MM.1S (cell line): Measurements from ENCODE around the gene CMTM2.

Experiments
- DNase-seq: peaks from one replicate; pipeline ENCODE4 v3.0.0-alpha.2; 2015
- H2AFZ ChIP-seq: fragments of 300-600 bp; sonication (generic); 2 replicates; pipeline ENCODE4 v1.6.0; 2016; ENCODE audit warnings: antibody characterized with exemption, low read length
- H3F3A ChIP-seq: fragments of 300-600 bp; sonication (generic); 2 replicates; pipeline ENCODE4 v1.6.1; 2016; ENCODE audit warnings: mild to moderate bottlenecking, antibody characterized with exemption, low read length, moderate library complexity, mixed read lengths; ENCODE audit not compliant: insufficient read depth
- H3K27ac ChIP-seq: fragments of 300-600 bp; sonication (generic); 2 replicates; pipeline ENCODE4 v1.5.1; 2016; ENCODE audit warnings: mild to moderate bottlenecking, low read length
- H3K27me3 ChIP-seq: fragments of 300-600 bp; sonication (generic); replicated peaks from 2 replicates; pipeline ENCODE4 v1.6.0; 2016; ENCODE audit warnings: low read length; ENCODE audit not compliant: insufficient read depth
- H3K36me3 ChIP-seq: fragments of 300-600 bp; sonication (generic); replicated peaks from 2 replicates; pipeline ENCODE4 v1.6.1; 2016; ENCODE audit warnings: mild to moderate bottlenecking, low read length, mixed read lengths; ENCODE audit not compliant: insufficient read depth
- H3K4me1 ChIP-seq: fragments of 300-600 bp; sonication (generic); 2 replicates; pipeline ENCODE4 v1.6.1; 2016; ENCODE audit warnings: low read length, mixed read lengths
- H3K4me2 ChIP-seq: fragments of 300-600 bp; sonication (generic); 2 replicates; pipeline ENCODE4 v1.6.0; 2016; ENCODE audit warnings: low read depth, low read length
- H3K4me3 ChIP-seq: fragments of 300-600 bp; sonication (generic); 2 replicates; pipeline ENCODE4 v1.5.1; 2016; ENCODE audit warnings: low read length, mixed read lengths
- H3K79me2 ChIP-seq: fragments of 300-600 bp; sonication (generic); 2 replicates; pipeline ENCODE4 v1.6.1; 2016; ENCODE audit warnings: mixed run types, low read length, mixed read lengths
- H3K9ac ChIP-seq: fragments of 300-600 bp; sonication (generic); 2 replicates; pipeline ENCODE4 v1.6.1; 2016; ENCODE audit warnings: low read length, mixed read lengths
- H3K9me2 ChIP-seq: fragments of 300-600 bp; sonication (generic); replicated peaks from 2 replicates; pipeline ENCODE4 v1.6.1; 2016; ENCODE audit warnings: mild to moderate bottlenecking, low read length, mixed read lengths; ENCODE audit not compliant: insufficient read depth
- H3K9me3 ChIP-seq: fragments of 300-600 bp; sonication (generic); replicated peaks from 2 replicates; pipeline ENCODE4 v1.6.1; 2016; ENCODE audit warnings: mild to moderate bottlenecking, low read length, mixed read lengths; ENCODE audit not compliant: insufficient read depth
- H4K20me1 ChIP-seq: fragments of 300-600 bp; sonication (generic); 2 replicates; pipeline ENCODE4 v1.6.1; 2016; ENCODE audit warnings: mild to moderate bottlenecking, low read length, moderate library complexity, mixed read lengths; ENCODE audit not compliant: insufficient read depth
- CTCF ChIP-seq: fragments of 300-600 bp; sonication (generic); IDR thresholded peaks from 2 replicates; pipeline ENCODE4 v1.5.1; 2016; ENCODE audit warnings: antibody characterized with exemption, low read length, mixed read lengths
- EZH2 ChIP-seq: fragments of 300-600 bp; sonication (generic); optimal IDR thresholded peaks from 2 replicates; pipeline ENCODE3; 2017; ENCODE audit warnings: low read depth, mild to moderate bottlenecking, antibody characterized with exemption, low read length, mixed read lengths
- EZH2phosphoT487 ChIP-seq: fragments of 300-600 bp; sonication (generic); IDR thresholded peaks from 2 replicates; pipeline ENCODE4 v1.6.1; 2018; ENCODE audit warnings: antibody characterized with exemption, low read length

Gene CMTM2

DNA sequence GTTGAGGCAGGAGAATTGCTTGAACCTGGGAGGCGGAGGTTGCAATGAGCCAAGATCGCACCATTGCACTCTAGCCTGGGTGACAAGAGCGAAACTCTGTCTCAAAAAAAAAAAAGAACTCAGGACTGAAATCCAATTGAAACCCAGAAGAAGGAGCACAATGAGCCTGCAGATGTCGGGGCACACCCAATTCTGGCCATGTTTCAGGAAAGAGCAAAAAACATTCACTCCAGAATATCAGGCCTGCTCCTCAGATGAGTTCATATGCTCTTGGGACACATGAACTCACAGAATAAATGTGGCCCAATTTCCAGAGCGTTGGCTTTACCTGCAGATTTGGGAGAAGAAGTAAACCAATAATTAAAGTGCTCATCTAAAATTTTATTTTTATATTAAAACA is 3.0 kb upstream of the CMTM2 start:
- Histone ChIP-seq H3K79me2 (no peaks in the 10 kb centered on the region), H3K9me3 (no peaks in the 10 kb centered on the region)
- no peak for DNase-seq

DNA sequence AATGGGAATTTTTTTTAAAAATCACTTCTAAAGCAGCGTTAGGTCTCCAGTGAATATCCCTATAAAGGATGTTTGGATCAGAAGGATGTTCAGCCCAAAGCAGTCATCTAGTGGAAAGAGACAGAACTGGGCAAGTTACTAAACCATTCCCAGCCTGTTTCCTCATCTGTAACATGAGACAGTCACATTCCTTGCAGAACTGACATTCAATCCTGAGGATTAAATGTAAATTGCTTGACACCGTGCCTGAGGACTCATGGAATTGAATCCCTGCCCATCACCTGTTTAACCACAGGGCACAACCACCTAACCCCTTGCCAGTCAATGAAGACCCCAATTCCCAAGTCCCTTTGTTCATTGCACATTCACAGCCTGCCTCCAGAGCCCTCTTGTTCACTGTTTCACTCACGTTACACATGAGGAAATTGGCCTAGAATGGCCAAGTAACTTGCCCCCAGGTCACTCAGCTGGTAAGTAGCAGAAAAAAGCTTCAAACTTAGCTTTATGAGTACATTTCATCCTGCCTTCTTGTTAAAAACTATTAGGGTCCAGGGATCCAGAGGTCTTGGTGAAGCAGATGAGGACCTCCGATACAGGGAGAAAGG is 1.4 kb downstream of the CMTM2 start:
- Histone ChIP-seq H3K9ac (no peak overlapping the region), H3K79me2 (no peaks in the 10 kb centered on the region), H3K27me3 (no peaks in the 10 kb centered on the region), H3K4me2 (no peak overlapping the region), H3K9me2 (no peaks in the 10 kb centered on the region), H2AFZ (no peak overlapping the region), H3K9me3 (no peaks in the 10 kb centered on the region), H4K20me1 (no peaks in the 10 kb centered on the region), H3K4me1 (no peaks in the 10 kb centered on the region), H3K27ac (no peak overlapping the region), H3K36me3 (no peaks in the 10 kb centered on the region), H3K4me3 (no peak overlapping the region), H3F3A (no peaks in the 10 kb centered on the region)
- no peak for DNase-seq
- no peak for TF ChIP-seq EZH2
- no peak for TF ChIP-seq CTCF
- no peak for TF ChIP-seq EZH2phosphoT487

More for the DNA sequence above, 3.0 kb upstream of the CMTM2 start:
- Histone ChIP-seq H3K4me3 (no peak overlapping the region), H3K27ac (no peak overlapping the region), H4K20me1 (no peaks in the 10 kb centered on the region), H3K9ac (no peak overlapping the region), H3K4me1 (no peaks in the 10 kb centered on the region), H3F3A (no peaks in the 10 kb centered on the region), H2AFZ (no peak overlapping the region), H3K9me2 (no peaks in the 10 kb centered on the region), H3K27me3 (no peaks in the 10 kb centered on the region), H3K36me3 (no peaks in the 10 kb centered on the region), H3K4me2 (no peak overlapping the region)
- TF ChIP-seq EZH2phosphoT487 (no peak), EZH2 (no peak), CTCF (no peak)

- Histone ChIP-seq H3K4me1 (no peaks in the 10 kb centered on the region), H3K9me2 (no peaks in the 10 kb centered on the region), H4K20me1 (no peaks in the 10 kb centered on the region), H3K36me3 (no peaks in the 10 kb centered on the region), H2AFZ (no peak overlapping the region), H3K4me3 (no peak overlapping the region), H3K79me2 (no peaks in the 10 kb centered on the region), H3F3A (no peaks in the 10 kb centered on the region), H3K27ac (no peak overlapping the region), H3K9me3 (no peaks in the 10 kb centered on the region), H3K27me3 (no peaks in the 10 kb centered on the region), H3K9ac (no peak overlapping the region), H3K4me2 (no peak overlapping the region)
- no peak for DNase-seq
- TF ChIP-seq EZH2phosphoT487 (no peak), EZH2 (no peak), CTCF (no peak)
These were observed 2.1 kb downstream of the CMTM2 start for GRCh38 chr16:66581246-66581952.
